GM23248 (cell line): ENCODE measurements around the gene FBXL2. TPM values are rescaled to one million over a fixed set of nuclear protein-coding genes. Genes with fewer than 3 reads are reported as not detected.
A peak's percentile ranks its signal among the peaks of the same experiment; 100 is the strongest.

ENCODE experiments used
- DNase-seq: peaks from one replicate; pipeline ENCODE4 v3.0.0-alpha.2; 2015
- H2AFZ ChIP-seq: fragments of 200-600 bp; sonication (generic); 2 replicates; pipeline ENCODE4 v1.6.1; 2016; ENCODE audit warnings: antibody characterized with exemption
- H3F3A ChIP-seq: fragments of 200-600 bp; sonication (generic); 2 replicates; pipeline ENCODE4 v1.6.1; 2016; ENCODE audit warnings: mild to moderate bottlenecking, antibody characterized with exemption, mixed run types; ENCODE audit not compliant: insufficient read depth
- H3K27ac ChIP-seq: fragments of 200-600 bp; sonication (generic); 2 replicates; pipeline ENCODE4 v1.5.1; 2016; ENCODE audit warnings: mild to moderate bottlenecking
- H3K27me3 ChIP-seq: fragments of 200-600 bp; sonication (generic); replicated peaks from 2 replicates; pipeline ENCODE4 v1.6.1; 2016; ENCODE audit warnings: mild to moderate bottlenecking; ENCODE audit not compliant: insufficient read depth
- H3K36me3 ChIP-seq: fragments of 200-600 bp; sonication (generic); 2 replicates; pipeline ENCODE4 v1.6.1; 2016; ENCODE audit warnings: low read depth, mild to moderate bottlenecking
- H3K4me1 ChIP-seq: fragments of 200-600 bp; sonication (generic); 2 replicates; pipeline ENCODE4 v1.6.1; 2016; ENCODE audit warnings: mild to moderate bottlenecking; ENCODE audit not compliant: insufficient read depth
- H3K4me2 ChIP-seq: fragments of 200-600 bp; sonication (generic); one replicate; pipeline ENCODE4 v1.6.1; 2016; ENCODE audit warnings: mild to moderate bottlenecking; ENCODE audit not compliant: unreplicated experiment
- H3K4me3 ChIP-seq: fragments of 200-600 bp; sonication (generic); 2 replicates; pipeline ENCODE4 v1.5.1; 2016; ENCODE audit warnings: mild to moderate bottlenecking
- H3K79me2 ChIP-seq: fragments of 200-600 bp; sonication (generic); 2 replicates; pipeline ENCODE4 v1.6.1; 2016; ENCODE audit warnings: mild to moderate bottlenecking; ENCODE audit not compliant: insufficient read depth
- H3K9ac ChIP-seq: fragments of 200-600 bp; sonication (generic); 2 replicates; pipeline ENCODE4 v1.6.1; 2016; ENCODE audit warnings: mild to moderate bottlenecking
- H3K9me2 ChIP-seq: fragments of 200-600 bp; sonication (generic); 2 replicates; pipeline ENCODE4 v1.6.1; 2016; ENCODE audit warnings: mixed run types, mild to moderate bottlenecking, moderate library complexity; ENCODE audit not compliant: insufficient read depth
- H3K9me3 ChIP-seq: fragments of 200-600 bp; sonication (generic); one replicate; pipeline ENCODE4 v1.6.1; 2017; ENCODE audit warnings: low read depth
- H4K20me1 ChIP-seq: fragments of 200-600 bp; sonication (generic); 2 replicates; pipeline ENCODE4 v1.6.0; 2016; ENCODE audit not compliant: insufficient read depth
- EZH2 ChIP-seq: fragments of 200-600 bp; sonication (generic); IDR thresholded peaks from 2 replicates; pipeline ENCODE4 v1.6.1; 2018; ENCODE audit warnings: antibody characterized with exemption, mild to moderate bottlenecking; ENCODE audit not compliant: insufficient read depth, poor library complexity, severe bottlenecking
- EZH2phosphoT487 ChIP-seq: fragments of 200-600 bp; sonication (generic); IDR thresholded peaks from 2 replicates; pipeline ENCODE4 v1.6.1; 2018; ENCODE audit warnings: antibody characterized with exemption, moderate library complexity, mild to moderate bottlenecking, low read depth; ENCODE audit not compliant: insufficient read depth
- WGBS, 2 experiments: methylation state at CpG; one replicate each; pipeline ENCODE4 v1.1.6; 2015 to 2017; ENCODE audit warnings: low lambda C conversion rate in 2 of 2, low coverage in 1 of 2; ENCODE audit errors: missing lambda C conversion rate in 2 of 2; 5-methylcytosine and 5-hydroxymethylcytosine counted together
- in situ Hi-C: fragments of 300-500 bp; cut with MboI; formaldehyde crosslinking; loops from 2 replicates; pipeline ENCODE4 v1.15.0; 2020
- polyA plus RNA-seq: library from polyadenylated mRNA; unstranded; fragments of >200 nt; fragmentation: Nextera tagmentation; extraction: Ambion mirVana; gene quantifications from 2 replicates; pipeline ENCODE4 v1.2.1, GENCODE V29; 2016
- total RNA-seq: library from RNA; depleted of rRNA; stranded (reverse); fragments of >200 nt; shearing (Covaris generic); gene quantifications from 2 replicates; pipeline ENCODE4 v1.2.3, GENCODE V29; 2014; rRNA removed

Gene FBXL2
- total RNA-seq = 3.2 and 3.4 TPM in 2 replicates
- 3.1 and 3.2 TPM in 2 replicates for polyA plus RNA-seq

- TF ChIP-seq EZH2 = no peak
- TF ChIP-seq EZH2phosphoT487 = no peak
- peak; percentile 69 for DNase-seq
- H3F3A ChIP-seq = no peaks in the 10 kb centered on the region
- H2AFZ ChIP-seq = peak within 1 kb of the TSS; percentile 89
- in situ Hi-C loops = no loop called here
- no peaks in the 10 kb centered on the region for H3K9me2 ChIP-seq
- 6 to 8% methylated on average over 32 to 53 of the region's 63 CpGs for WGBS, 2 experiments
- no peaks in the 10 kb centered on the region for H3K9me3 ChIP-seq
- H3K79me2 ChIP-seq = no peaks in the 10 kb centered on the region
- H3K4me3 ChIP-seq = peak within 1 kb of the TSS; percentile 73
- H3K4me2 ChIP-seq = peak within 1 kb of the TSS; percentile 75
- H3K4me1 ChIP-seq = no peaks in the 10 kb centered on the region
- no peaks in the 10 kb centered on the region for H3K36me3 ChIP-seq
- H3K9ac ChIP-seq = peak within 1 kb of the TSS; percentile 80
- H4K20me1 ChIP-seq = no peaks in the 10 kb centered on the region
- no peak within 1 kb of the TSS for H3K27ac ChIP-seq
- 0 out of 2 replicates have a peak, but pooled peaks cover 11% of the 10 kb centered on the region for H3K27me3 ChIP-seq
These were observed at the start of gene FBXL2 for GRCh38 chr3:33277193-33277882. TSS of gene FBXL2 (plus strand) at chr3:33277442. CDS start at chr3:33277513, 71 bp downstream.

GRCh38 chr3:33229066-33229465 lies 48.2 kb upstream of the FBXL2 start:
- 65 to 69% methylated on average over 3 of the region's 3 CpGs for WGBS, 2 experiments
- no peak for DNase-seq
- Histone ChIP-seq H3K27me3 (peaks cover 28% of the 10 kb centered on the region; the same call in 1 of the 2 replicates), H3K9me2 (no peaks in the 10 kb centered on the region), H2AFZ (no peak overlapping the region), H3F3A (no peaks in the 10 kb centered on the region), H3K9ac (no peak overlapping the region), H3K9me3 (no peaks in the 10 kb centered on the region), H3K79me2 (no peaks in the 10 kb centered on the region), H3K4me3 (no peak overlapping the region), H3K27ac (no peak overlapping the region), H3K36me3 (no peaks in the 10 kb centered on the region), H3K4me1 (no peaks in the 10 kb centered on the region), H3K4me2 (no peak overlapping the region), H4K20me1 (no peaks in the 10 kb centered on the region)
- TF ChIP-seq EZH2 (no peak), EZH2phosphoT487 (no peak)
- in situ Hi-C loops = no loop called here

GRCh38 chr3:33229947-33230346 lies 47.3 kb upstream of the FBXL2 start:
- H3K9ac ChIP-seq = no peak overlapping the region
- H3F3A ChIP-seq = no peaks in the 10 kb centered on the region
- in situ Hi-C loops = no loop called here
- H3K4me1 ChIP-seq = no peaks in the 10 kb centered on the region
- peaks cover 28% of the 10 kb centered on the region; the same call in 1 of the 2 replicates for H3K27me3 ChIP-seq
- no peaks in the 10 kb centered on the region for H3K36me3 ChIP-seq
- no peaks in the 10 kb centered on the region for H3K9me3 ChIP-seq
- H4K20me1 ChIP-seq = no peaks in the 10 kb centered on the region
- DNase-seq = no peak
- H3K79me2 ChIP-seq = no peaks in the 10 kb centered on the region
- WGBS, 2 experiments = 38 to 45% methylated on average over 5 of the region's 5 CpGs
- no peak overlapping the region for H3K27ac ChIP-seq
- no peak overlapping the region for H3K4me2 ChIP-seq
- no peak for TF ChIP-seq EZH2
- no peak for TF ChIP-seq EZH2phosphoT487
- no peak overlapping the region for H3K4me3 ChIP-seq
- no peaks in the 10 kb centered on the region for H3K9me2 ChIP-seq
- no peak overlapping the region for H2AFZ ChIP-seq

GRCh38 chr3:33231756-33232465 lies 45.3 kb upstream of the FBXL2 start:
- no peak overlapping the region for H3K4me2 ChIP-seq
- 69 to 72% methylated on average over 5 of the region's 5 CpGs for WGBS, 2 experiments
- no peak for DNase-seq
- no peak for TF ChIP-seq EZH2
- no peak for TF ChIP-seq EZH2phosphoT487
- H3K9me2 ChIP-seq = no peaks in the 10 kb centered on the region
- H3K9me3 ChIP-seq = no peaks in the 10 kb centered on the region
- H3K27ac ChIP-seq = no peak overlapping the region
- no peaks in the 10 kb centered on the region for H3K4me1 ChIP-seq
- no peaks in the 10 kb centered on the region for H3K79me2 ChIP-seq
- no peak overlapping the region for H2AFZ ChIP-seq
- no peak overlapping the region for H3K4me3 ChIP-seq
- H3K27me3 ChIP-seq = peaks cover 18% of the 10 kb centered on the region; the same call in 1 of the 2 replicates
- H3K9ac ChIP-seq = no peak overlapping the region
- no peaks in the 10 kb centered on the region for H3K36me3 ChIP-seq
- in situ Hi-C loops = no loop called here
- no peaks in the 10 kb centered on the region for H4K20me1 ChIP-seq
- no peaks in the 10 kb centered on the region for H3F3A ChIP-seq
